H1 (cell line): ENCODE results near the gene THOC7. TPM values are rescaled to one million over a fixed set of nuclear protein-coding genes. Genes with fewer than 3 reads are reported as not detected.

ENCODE experiments used
- CTCF ChIA-PET: fragments of 300-600 bp; sonication (Branson Sonifier 250); formaldehyde crosslinking; loops from one replicate; lab custom pipeline; 2021; ENCODE audit not compliant: partially characterized antibody; lab: Charles Lee
- POLR2A ChIA-PET: fragments of 300-600 bp; sonication (Branson Sonifier 250); formaldehyde crosslinking; loops from one replicate; lab custom pipeline; 2021; ENCODE audit warnings: inconsistent platforms; ENCODE audit not compliant: partially characterized antibody; lab: Charles Lee
- DNase-seq, 2 experiments: peaks; one replicate each; pipeline versions ENCODE4 v3.0.0 to v3.0.0-alpha.2; 2010 to 2022; ENCODE audit warnings: low spot score in 2 of 2, low read depth in 1 of 2, mixed read lengths in 1 of 2
- FAIRE-seq: peaks from 2 replicates; lab custom pipeline; 2011; peaks lifted over from hg19 to GRCh38; lab: Jason Lieb, UNC
- H2AFZ ChIP-seq: 2 replicates; pipeline ENCODE4 v1.8.1; 2012; ENCODE audit warnings: low read length, inconsistent platforms
- H2AK5ac ChIP-seq: 2 replicates; pipeline ENCODE4 v1.6.1; 2013; ENCODE audit warnings: low read depth, low read length
- H2BK120ac ChIP-seq: replicated peaks from 2 replicates; pipeline ENCODE3; 2013; ENCODE audit warnings: low read depth, low read length, inconsistent platforms
- H2BK12ac ChIP-seq: 2 replicates; pipeline ENCODE4 v1.6.1; 2013; ENCODE audit warnings: low read depth, low read length
- H2BK15ac ChIP-seq: 2 replicates; pipeline ENCODE4 v1.6.1; 2013; ENCODE audit warnings: low read length
- H2BK20ac ChIP-seq: 2 replicates; pipeline ENCODE4 v1.6.1; 2013; ENCODE audit warnings: low read length
- H2BK5ac ChIP-seq: 2 replicates; pipeline ENCODE4 v1.6.1; 2013; ENCODE audit warnings: low read depth, low read length
- H3K14ac ChIP-seq: 2 replicates; pipeline ENCODE4 v1.6.1; 2013; ENCODE audit warnings: inconsistent platforms; ENCODE audit not compliant: insufficient read length
- H3K18ac ChIP-seq: 2 replicates; pipeline ENCODE4 v1.6.1; 2013; ENCODE audit warnings: low read length; ENCODE audit errors: extremely low read depth
- H3K23ac ChIP-seq: 2 replicates; pipeline ENCODE4 v1.6.1; 2013; ENCODE audit warnings: inconsistent platforms; ENCODE audit not compliant: insufficient read length
- H3K23me2 ChIP-seq: 2 replicates; pipeline ENCODE4 v1.6.1; 2013; ENCODE audit warnings: low read depth, low read length
- H3K27ac ChIP-seq: 2 replicates; pipeline ENCODE4 v1.6.1; 2011; ENCODE audit warnings: low read depth, low read length, inconsistent platforms
- H3K27me3 ChIP-seq, 4 experiments: replicated peaks in 1 of 4; 1 replicate in 1 of 4; 2 replicates in 3 of 4; pipeline versions ENCODE4 v1.6.1 to v1.8.1; 2011 to 2013; ENCODE audit warnings: low read length in 3 of 4, mild to moderate bottlenecking in 3 of 4, inconsistent platforms in 2 of 4, mixed read lengths in 2 of 4, moderate library complexity in 1 of 4; ENCODE audit not compliant: control insufficient read depth in 3 of 4, insufficient read depth in 3 of 4; ENCODE audit errors: extremely low read depth in 1 of 4
- H3K36me3 ChIP-seq, 4 experiments: 2 replicates each; pipeline versions ENCODE4 v1.6.1 to v1.8.1; 2011 to 2013; ENCODE audit warnings: mild to moderate bottlenecking in 4 of 4, low read length in 3 of 4, moderate library complexity in 2 of 4, control low read depth in 1 of 4, inconsistent platforms in 1 of 4; ENCODE audit not compliant: insufficient read depth in 4 of 4, control insufficient read depth in 2 of 4
- H3K4ac ChIP-seq: replicated peaks from 2 replicates; pipeline ENCODE3; 2013; ENCODE audit warnings: low read length, low read depth, mixed read lengths, inconsistent platforms; ENCODE audit not compliant: insufficient read length
- H3K4me1 ChIP-seq, 4 experiments: replicated peaks in 1 of 4; 1 replicate in 1 of 4; 2 replicates in 3 of 4; pipeline versions ENCODE4 v1.6.1 to v1.8.1; 2011 to 2013; ENCODE audit warnings: low read length in 3 of 4, inconsistent platforms in 2 of 4, mixed read lengths in 1 of 4; ENCODE audit not compliant: insufficient read depth in 4 of 4, control insufficient read depth in 3 of 4
- H3K4me2 ChIP-seq, 2 experiments: 2 replicates each; pipeline versions ENCODE4 v1.6.1 to v1.8.1; 2011 to 2013; ENCODE audit warnings: low read depth in 2 of 2, low read length in 2 of 2, control low read depth in 1 of 2, inconsistent platforms in 1 of 2, mild to moderate bottlenecking in 1 of 2; ENCODE audit not compliant: insufficient read depth in 1 of 2
- H3K4me3 ChIP-seq, 4 experiments: fragments of 200-600, 300-600 bp in 1 of 4; sonication (generic), shearing (Covaris generic), sonication (Bioruptor Twin) in 1 of 4; 2 replicates each; pipeline versions ENCODE4 v1.5.1 to v1.8.1; 2011 to 2016; ENCODE audit warnings: low read length in 4 of 4, low read depth in 3 of 4, control low read depth in 2 of 4, inconsistent platforms in 2 of 4, mild to moderate bottlenecking in 2 of 4, mixed read lengths in 1 of 4, moderate library complexity in 1 of 4; ENCODE audit not compliant: insufficient read depth in 2 of 4; ENCODE audit errors: extremely low read depth in 1 of 4
- H3K56ac ChIP-seq: replicated peaks from 2 replicates; pipeline ENCODE3; 2013; ENCODE audit warnings: low read depth, mild to moderate bottlenecking, mixed read lengths, low read length, inconsistent platforms; ENCODE audit not compliant: insufficient read length
- H3K79me1 ChIP-seq: 2 replicates; pipeline ENCODE4 v1.6.1; 2013; ENCODE audit warnings: low read depth, low read length, control low read depth
- H3K79me2 ChIP-seq, 2 experiments: 2 replicates each; pipeline versions ENCODE4 v1.6.1 to v1.8.1; 2012 to 2013; ENCODE audit warnings: low read length in 2 of 2, mild to moderate bottlenecking in 2 of 2, inconsistent platforms in 1 of 2; ENCODE audit not compliant: insufficient read depth in 2 of 2, control insufficient read depth in 1 of 2
- H3K9ac ChIP-seq, 4 experiments: replicated peaks in 1 of 4; 1 replicate in 1 of 4; 2 replicates in 3 of 4; pipeline versions ENCODE4 v1.6.1 to v1.8.1; 2011 to 2013; ENCODE audit warnings: low read depth in 3 of 4, low read length in 3 of 4, control low read depth in 2 of 4, mild to moderate bottlenecking in 2 of 4, moderate library complexity in 2 of 4, inconsistent platforms in 1 of 4; ENCODE audit errors: extremely low read depth in 1 of 4
- H3K9me3 ChIP-seq, 2 experiments: 2 replicates each; pipeline versions ENCODE4 v1.6.1 to v1.8.1; 2012 to 2013; ENCODE audit warnings: mild to moderate bottlenecking in 2 of 2, moderate library complexity in 2 of 2, control low read depth in 1 of 2, inconsistent platforms in 1 of 2, low read depth in 1 of 2, low read length in 1 of 2, mixed read lengths in 1 of 2; ENCODE audit not compliant: insufficient read depth in 2 of 2
- H4K20me1 ChIP-seq, 2 experiments: replicated peaks in 1 of 2; 2 replicates each; pipeline versions ENCODE3 to v1.8.1; 2011 to 2013; ENCODE audit warnings: inconsistent platforms in 2 of 2, low read length in 2 of 2, mild to moderate bottlenecking in 1 of 2; ENCODE audit not compliant: insufficient read depth in 2 of 2, control insufficient read depth in 1 of 2
- H4K5ac ChIP-seq: 2 replicates; pipeline ENCODE4 v1.6.1; 2013; ENCODE audit warnings: low read length, low read depth, mixed read lengths, inconsistent platforms; ENCODE audit not compliant: insufficient read length
- H4K8ac ChIP-seq: 2 replicates; pipeline ENCODE4 v1.8.0; 2013; ENCODE audit warnings: mild to moderate bottlenecking, moderate library complexity, low read length, inconsistent platforms; ENCODE audit not compliant: insufficient read depth; ENCODE audit errors: extremely low read depth
- H4K91ac ChIP-seq: replicated peaks from 2 replicates; pipeline ENCODE3; 2013; ENCODE audit warnings: low read length, mixed read lengths, inconsistent platforms; ENCODE audit not compliant: insufficient read length
- CREB1 ChIP-seq: IDR thresholded peaks from 2 replicates; pipeline ENCODE4 v1.6.1; 2012; ENCODE audit warnings: inconsistent platforms
- NANOG ChIP-seq: IDR thresholded peaks from 2 replicates; pipeline ENCODE4 v1.6.1; 2011; ENCODE audit warnings: low read length, low read depth, mild to moderate bottlenecking, inconsistent platforms; ENCODE audit not compliant: insufficient read depth, poor library complexity, severe bottlenecking
- POLR2A ChIP-seq, 2 experiments: IDR thresholded peaks; 1 replicate in 1 of 2; 2 replicates in 1 of 2; pipeline ENCODE4 v1.6.1; 2011; ENCODE audit warnings: low read depth in 2 of 2, low read length in 2 of 2, mild to moderate bottlenecking in 2 of 2; ENCODE audit errors: control extremely low read depth in 1 of 2
- POLR2AphosphoS5 ChIP-seq: IDR thresholded peaks from 2 replicates; pipeline ENCODE4 v1.6.1; 2011; ENCODE audit warnings: low read depth, low read length
- RNF2 ChIP-seq: fragments of 200-900, 300-1000 bp; sonication (generic); IDR thresholded peaks from 2 replicates; pipeline ENCODE4 v1.7.1; 2016; ENCODE audit warnings: borderline replicate concordance, low read depth, mild to moderate bottlenecking, antibody characterized with exemption, low read length; ENCODE audit not compliant: poor library complexity, severe bottlenecking; ENCODE audit errors: missing control alignments
- RXRA ChIP-seq: IDR thresholded peaks from 2 replicates; pipeline ENCODE4 v1.6.1; 2011; ENCODE audit warnings: low read depth, mild to moderate bottlenecking, low read length, moderate library complexity; ENCODE audit not compliant: insufficient read depth
- SAP30 ChIP-seq: fragments of 300-600 bp; sonication (generic); IDR thresholded peaks from 2 replicates; pipeline ENCODE4 v1.7.1; 2012; ENCODE audit warnings: low read length, moderate library complexity, mild to moderate bottlenecking, inconsistent platforms; ENCODE audit not compliant: insufficient read depth, insufficient replicate concordance
- SUZ12 ChIP-seq: fragments of 200-600 bp; sonication (generic); IDR thresholded peaks from 2 replicates; pipeline ENCODE4 v1.6.1; 2012; ENCODE audit warnings: mild to moderate bottlenecking, inconsistent platforms, low read length, moderate library complexity, mixed read lengths
- TCF12 ChIP-seq: IDR thresholded peaks from 2 replicates; pipeline ENCODE4 v1.6.1; 2011; ENCODE audit warnings: low read depth, mild to moderate bottlenecking, low read length
- WGBS, 2 experiments: shearing (Covaris generic) in 1 of 2; methylation state at CpG; one replicate each; pipeline versions ENCODE4 v1.1.6 to v1.1.7; 2013 to 2015; ENCODE audit warnings: low lambda C conversion rate in 2 of 2, mixed read lengths in 2 of 2, inconsistent platforms in 1 of 2, low coverage in 1 of 2, missing lambda C conversion rate in 1 of 2; ENCODE audit not compliant: insufficient replicate concordance in 2 of 2, insufficient coverage in 1 of 2, insufficient read length in 1 of 2; ENCODE audit errors: extremely low coverage in 1 of 2, missing lambda C conversion rate in 1 of 2; 5-methylcytosine and 5-hydroxymethylcytosine counted together
- polyA plus RNA-seq, 7 experiments: library from polyadenylated mRNA; depleted of rRNA in 3 of 7; stranded (reverse) in 5 of 7; unstranded in 2 of 7; fragments of >200 nt in 5 of 7; fragments of 200-250 nt in 2 of 7; gene quantifications; 1 replicate in 5 of 7; 2 replicates in 1 of 7; 4 replicates in 1 of 7; pipeline versions ENCODE4 v1.2.1 to v1.2.3, GENCODE V29; 2011 to 2013; ENCODE audit warnings: missing spikeins in 2 of 7, mixed read lengths in 2 of 7
- total RNA-seq: library from RNA; stranded (reverse); fragmentation: NEBNext Ultra II Directional; extraction: Animal tissue kit (Norgen Biotek cat#: 25700); gene quantifications from 2 replicates; pipeline ENCODE4 v1.2.1, GENCODE V29; 2021
- TF ChIP-seq, protein P1 (sequence below): IDR thresholded peaks from 2 replicates; pipeline ENCODE4 v1.6.1; 2012; ENCODE audit warnings: inconsistent platforms

THOC7 gene
- total and polyA plus RNA-seq, 2 of the 8 experiments (the other 6 are each of a cell fraction or from before 2014, with no cell fraction given) = 18.7 to 74.0 TPM

DNA sequence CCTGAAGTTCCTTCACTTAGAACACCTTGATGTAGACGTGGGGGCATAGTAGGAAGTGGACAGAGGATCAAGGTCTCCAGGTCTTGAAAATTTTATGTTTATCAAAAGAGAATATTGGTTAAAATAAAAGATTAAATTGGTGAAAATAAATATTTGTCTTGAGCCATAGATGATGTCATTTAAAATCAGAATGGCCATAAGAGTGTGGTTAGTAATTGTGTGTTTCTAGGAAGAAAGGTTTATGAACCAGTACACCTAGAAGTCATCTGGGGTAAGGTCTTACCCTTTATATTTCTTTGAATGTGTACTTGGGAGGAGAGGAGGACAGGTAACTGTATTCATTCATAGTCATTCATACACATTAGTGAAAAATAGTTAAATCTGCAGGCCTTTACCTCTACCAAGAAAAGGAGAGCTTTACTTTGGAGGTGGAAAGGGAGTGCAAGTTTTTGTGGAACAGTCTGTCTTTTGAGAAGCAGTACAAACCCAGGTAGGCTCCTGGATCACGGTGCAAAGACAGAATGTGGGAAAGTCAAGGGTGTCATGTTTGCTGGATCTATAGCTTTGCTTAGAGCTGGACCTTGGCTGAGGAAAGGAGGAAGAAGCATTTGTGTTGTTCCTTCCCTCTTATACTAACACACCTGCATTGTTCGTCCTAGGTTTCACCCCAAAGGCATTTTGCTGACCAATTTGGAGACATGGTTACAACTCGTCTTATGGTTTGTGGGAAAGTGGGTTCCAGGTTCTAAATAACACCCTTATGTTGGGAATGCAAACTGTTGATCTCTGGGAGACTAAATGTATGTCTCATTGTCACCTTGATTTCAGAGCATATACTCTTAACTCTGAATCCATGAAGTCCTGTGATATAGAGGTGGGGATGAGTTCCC lies 42.4 kb upstream of the THOC7 start:
- WGBS, 2 experiments = 88% methylated on average over 4 of the region's 4 CpGs; no CpG with 5 or more reads in 1 of the 2 experiments
- no peak overlapping the region for H2BK120ac ChIP-seq
- no peaks in the 10 kb centered on the region for H3K79me1 ChIP-seq
- H3K4ac ChIP-seq = no peak overlapping the region
- H4K91ac ChIP-seq = no peak overlapping the region
- no peak overlapping the region for H3K4me2 ChIP-seq
- H3K18ac ChIP-seq = no peak overlapping the region
- no peak overlapping the region for H3K27ac ChIP-seq
- no peak overlapping the region for H3K14ac ChIP-seq
- H3K36me3 ChIP-seq = no peaks in the 10 kb centered on the region; a peak in 1 of 8 replicates
- H3K4me1 ChIP-seq = no peaks in the 10 kb centered on the region
- H4K20me1 ChIP-seq = peaks cover 0 to 1% of the 10 kb centered on the region in 2 experiments
- H3K9me3 ChIP-seq = no peaks in the 10 kb centered on the region
- no peak overlapping the region for H3K23ac ChIP-seq
- no peak overlapping the region for H3K56ac ChIP-seq
- no peak overlapping the region for H2BK12ac ChIP-seq
- H2AFZ ChIP-seq = no peak overlapping the region
- no peak overlapping the region for H2BK15ac ChIP-seq
- no peak overlapping the region for H3K9ac ChIP-seq
- no peak overlapping the region for H3K4me3 ChIP-seq
- no peak overlapping the region for H2AK5ac ChIP-seq
- ChIA-PET POLR2A (no interaction called here), CTCF (interaction anchor here (0.6 to 1.6 kb wide), 3 partner anchors 13 to 38 kb away, joined by 3 to 5 read pairs (median 3); no protein-coding TSS in a partner anchor)
- H2BK20ac ChIP-seq = no peak overlapping the region
- H3K79me2 ChIP-seq = 0 out of 4 replicates have a peak, but pooled peaks cover 0 to 5% of the 10 kb centered on the region in 2 experiments
- no peaks in the 10 kb centered on the region for H3K23me2 ChIP-seq
- DNase-seq (no peak), FAIRE-seq (no peak)
- H4K5ac ChIP-seq = no peak overlapping the region
- H3K27me3 ChIP-seq = no peaks in the 10 kb centered on the region
- H2BK5ac ChIP-seq = no peak overlapping the region
- H4K8ac ChIP-seq = no peak overlapping the region
- TF ChIP-seq NANOG = no peak
- no peak for TF ChIP-seq SUZ12
- no peak for TF ChIP-seq TCF12
- TF ChIP-seq RXRA = no peak
- no peak for TF ChIP-seq SAP30
- no peak for TF ChIP-seq CREB1
- no peak for TF ChIP-seq POLR2A (IDR thresholded peaks at IDR 0.05; ENCODE audit: control extremely low read depth in 1 of 2, low read depth in 2 of 2, low read length in 2 of 2)
- no peak for TF ChIP-seq POLR2AphosphoS5
- TF ChIP-seq, protein P1, sequence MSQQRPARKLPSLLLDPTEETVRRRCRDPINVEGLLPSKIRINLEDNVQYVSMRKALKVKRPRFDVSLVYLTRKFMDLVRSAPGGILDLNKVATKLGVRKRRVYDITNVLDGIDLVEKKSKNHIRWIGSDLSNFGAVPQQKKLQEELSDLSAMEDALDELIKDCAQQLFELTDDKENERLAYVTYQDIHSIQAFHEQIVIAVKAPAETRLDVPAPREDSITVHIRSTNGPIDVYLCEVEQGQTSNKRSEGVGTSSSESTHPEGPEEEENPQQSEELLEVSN = no peak
- no peak for TF ChIP-seq RNF2
